Iris pigment epithelial cell (primary cell): ENCODE measurements around the gene PRPF31.
"Not testable (repeated sequence)": the region's sequence is repeated elsewhere in the genome, so short reads cannot be mapped to it uniquely, and the experiment has no call there.

Experiments used
- DNase-seq: peaks from one replicate; pipeline ENCODE4 v3.0.0-alpha.2; 2011; ENCODE audit warnings: low read depth

The PRPF31 gene, protein sequence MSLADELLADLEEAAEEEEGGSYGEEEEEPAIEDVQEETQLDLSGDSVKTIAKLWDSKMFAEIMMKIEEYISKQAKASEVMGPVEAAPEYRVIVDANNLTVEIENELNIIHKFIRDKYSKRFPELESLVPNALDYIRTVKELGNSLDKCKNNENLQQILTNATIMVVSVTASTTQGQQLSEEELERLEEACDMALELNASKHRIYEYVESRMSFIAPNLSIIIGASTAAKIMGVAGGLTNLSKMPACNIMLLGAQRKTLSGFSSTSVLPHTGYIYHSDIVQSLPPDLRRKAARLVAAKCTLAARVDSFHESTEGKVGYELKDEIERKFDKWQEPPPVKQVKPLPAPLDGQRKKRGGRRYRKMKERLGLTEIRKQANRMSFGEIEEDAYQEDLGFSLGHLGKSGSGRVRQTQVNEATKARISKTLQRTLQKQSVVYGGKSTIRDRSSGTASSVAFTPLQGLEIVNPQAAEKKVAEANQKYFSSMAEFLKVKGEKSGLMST

DNA sequence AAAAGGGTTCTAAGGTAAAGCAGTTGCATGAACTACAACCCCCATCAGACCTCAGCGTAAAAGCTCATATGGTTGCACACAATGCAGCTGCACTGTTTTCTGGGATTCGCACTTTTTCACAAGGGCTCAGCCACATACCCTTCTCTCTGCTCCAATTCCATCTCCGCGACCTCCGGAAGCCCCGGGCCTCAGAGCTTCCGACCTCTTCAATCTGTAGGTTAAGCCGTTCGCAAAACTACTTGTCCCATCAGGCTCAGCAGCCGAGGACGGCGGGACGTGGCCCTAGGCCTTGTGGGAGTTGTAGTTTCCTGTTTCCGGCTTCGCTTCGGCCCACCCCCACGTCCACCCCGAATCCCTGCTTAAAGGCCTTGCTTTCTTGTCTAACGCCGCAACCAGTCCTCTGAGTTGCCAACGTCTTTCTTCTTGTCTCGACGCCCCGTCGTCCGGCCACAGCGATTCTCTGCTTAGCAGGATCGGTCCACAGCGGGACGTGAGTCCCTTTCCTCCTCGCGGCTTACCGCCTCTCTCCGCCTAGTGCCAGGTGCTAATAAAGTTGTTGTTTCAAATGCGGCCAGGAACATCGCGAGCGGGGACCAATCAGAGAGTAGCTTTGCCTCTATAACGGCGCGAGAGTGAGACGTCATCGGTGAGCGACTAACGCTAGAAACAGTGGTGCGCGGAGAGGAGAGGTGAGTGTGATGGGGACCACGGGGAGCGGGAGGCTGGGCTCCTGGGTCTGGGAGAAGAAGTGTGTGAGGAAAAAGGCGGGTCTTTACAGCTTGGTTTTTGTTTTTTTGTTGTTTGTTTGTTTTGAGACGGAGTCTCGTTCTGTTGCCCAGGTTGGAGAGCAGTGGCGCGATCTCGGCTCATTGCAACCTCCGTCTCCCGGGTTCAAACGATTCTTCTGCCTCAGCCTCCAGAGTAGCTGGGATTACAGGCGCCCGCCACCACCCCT, at the start of gene PRPF31, which contains the start of gene TFPT:
Gene PRPF31 (plus strand): TSS at position 646 of the 955 bp plus-strand sequence. CDS start 2,525 bp downstream, outside the sequence.
Gene TFPT (minus strand): TSS at position 549 of the 955 bp plus-strand sequence. CDS start 388 bp downstream, at position 161.
- DNase-seq: peak; percentile 99

DNA sequence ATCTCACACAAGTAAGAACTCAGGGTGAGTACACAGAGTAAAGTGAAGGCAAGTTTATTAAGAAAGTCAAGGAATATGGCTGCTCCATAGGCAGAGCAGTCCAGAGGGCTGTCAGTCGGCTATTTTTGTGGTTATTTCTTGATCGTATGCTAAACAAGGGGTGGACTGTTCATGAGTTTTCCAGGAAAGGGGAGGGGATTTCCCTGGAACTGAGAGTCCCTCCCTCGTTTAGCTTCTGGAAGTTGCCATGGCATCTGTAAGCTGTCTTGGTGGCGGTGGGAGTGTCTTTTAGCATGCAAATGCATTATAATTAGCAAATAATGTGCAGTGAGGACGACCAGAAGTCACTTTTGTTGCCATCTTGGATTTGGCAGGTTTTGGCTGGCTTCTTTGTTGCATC, 46.1 kb upstream of the PRPF31 start:
- DNase-seq: no peak

DNA sequence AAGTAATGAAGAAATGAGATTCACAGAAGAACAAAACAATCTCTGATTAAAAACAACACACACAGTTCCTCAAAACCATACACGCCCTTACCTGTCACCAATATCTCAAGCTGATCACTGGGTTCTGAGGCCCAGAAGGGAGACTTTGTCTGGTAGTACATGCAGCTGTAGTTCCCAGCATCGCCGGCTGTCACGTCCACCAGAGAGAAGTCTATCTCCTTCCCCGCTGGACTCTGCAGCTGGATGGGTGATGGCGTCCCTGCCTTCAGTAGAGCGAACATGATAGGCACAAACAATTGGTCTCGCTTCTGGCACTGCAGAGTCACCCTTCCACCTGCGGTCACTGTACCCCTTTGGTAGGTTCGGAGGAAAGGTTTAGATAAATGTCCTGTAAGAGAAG, 41.7 kb upstream of the PRPF31 start:
- no peak for DNase-seq

DNA sequence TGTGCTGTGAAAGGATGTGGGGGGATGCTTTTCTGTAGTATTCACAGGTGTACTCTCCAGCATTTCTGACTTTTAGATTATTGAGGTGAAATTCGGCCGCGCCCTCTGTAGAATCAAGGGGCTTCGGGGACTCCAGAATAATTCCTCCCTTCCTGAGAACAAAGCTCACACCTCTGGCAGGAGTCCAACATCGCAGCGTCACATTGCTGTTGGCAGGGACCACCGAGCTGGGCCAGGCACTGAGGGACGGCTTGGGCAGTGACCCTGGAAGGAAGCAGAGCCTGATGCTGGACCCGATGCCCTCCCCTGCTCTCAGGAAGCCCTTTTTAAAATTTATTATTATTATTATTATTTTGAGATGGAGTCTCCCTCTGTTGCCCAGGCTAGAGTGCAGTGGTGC, 40.7 kb upstream of the PRPF31 start:
- no peak for DNase-seq

DNA sequence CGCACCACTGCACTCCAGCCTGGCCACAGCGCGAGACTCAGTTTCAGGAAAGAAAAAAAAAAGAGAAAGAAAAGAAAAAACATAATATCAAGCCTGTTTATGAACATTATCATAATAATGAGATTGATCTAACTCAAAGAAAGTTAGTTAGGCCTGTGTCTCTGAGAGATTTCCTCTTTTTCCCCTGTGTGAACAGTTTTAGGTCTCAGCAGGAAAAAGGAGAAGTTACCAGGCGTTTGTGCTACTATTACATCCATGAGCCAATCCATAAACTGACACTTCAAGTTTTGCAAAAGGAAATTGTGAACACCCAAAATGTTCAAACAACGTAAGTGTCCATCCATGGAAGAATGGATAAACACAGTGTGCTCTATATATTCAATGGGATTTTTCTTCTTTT, 38.2 kb upstream of the PRPF31 start:
- DNase-seq: no peak

DNA sequence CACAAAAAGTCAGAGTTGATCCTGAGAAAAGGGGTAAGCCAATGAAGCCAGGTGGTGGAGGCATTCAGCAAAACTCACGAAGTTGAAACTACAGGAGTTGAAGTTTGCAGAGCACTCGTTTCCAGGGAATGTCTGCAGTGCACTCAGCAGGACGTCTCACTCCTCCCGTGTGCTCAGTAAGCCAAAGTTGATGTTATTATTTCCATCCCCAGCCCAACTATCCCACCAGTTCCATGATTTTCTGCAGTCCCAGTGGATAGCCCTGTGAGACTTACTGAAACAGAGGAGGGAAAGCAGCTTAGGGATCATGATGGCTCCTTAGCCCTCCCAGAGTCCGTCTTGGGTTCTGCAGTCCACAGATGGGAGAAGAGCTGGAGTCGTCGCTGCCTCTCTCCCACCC, 34.5 kb upstream of the PRPF31 start, which contains the start of gene TARM1:
Gene TARM1 (minus strand): TSS at position 334 of the 400 bp plus-strand sequence. CDS start 25 bp downstream, at position 309.
- DNase-seq: no peak

DNA sequence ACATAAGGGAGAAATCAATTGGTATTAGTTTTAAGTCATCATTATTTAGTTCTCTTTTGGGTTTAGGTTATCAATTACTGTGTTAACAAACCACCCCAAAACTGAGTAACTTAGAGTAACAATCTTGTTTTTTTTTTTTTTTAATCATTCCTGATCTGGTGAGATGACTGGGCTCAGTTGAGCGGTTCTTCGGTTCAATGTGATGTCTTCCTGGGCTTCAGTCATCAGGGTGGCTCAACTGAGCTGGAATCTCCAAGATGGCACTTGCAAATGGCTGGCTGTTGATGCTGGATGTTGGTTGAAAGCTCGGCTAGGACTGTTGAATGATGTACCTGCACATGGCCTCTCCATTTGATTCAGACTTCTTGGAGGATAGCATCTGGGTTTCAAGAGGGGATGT, 31.1 kb upstream of the PRPF31 start:
- DNase-seq: no peak

DNA sequence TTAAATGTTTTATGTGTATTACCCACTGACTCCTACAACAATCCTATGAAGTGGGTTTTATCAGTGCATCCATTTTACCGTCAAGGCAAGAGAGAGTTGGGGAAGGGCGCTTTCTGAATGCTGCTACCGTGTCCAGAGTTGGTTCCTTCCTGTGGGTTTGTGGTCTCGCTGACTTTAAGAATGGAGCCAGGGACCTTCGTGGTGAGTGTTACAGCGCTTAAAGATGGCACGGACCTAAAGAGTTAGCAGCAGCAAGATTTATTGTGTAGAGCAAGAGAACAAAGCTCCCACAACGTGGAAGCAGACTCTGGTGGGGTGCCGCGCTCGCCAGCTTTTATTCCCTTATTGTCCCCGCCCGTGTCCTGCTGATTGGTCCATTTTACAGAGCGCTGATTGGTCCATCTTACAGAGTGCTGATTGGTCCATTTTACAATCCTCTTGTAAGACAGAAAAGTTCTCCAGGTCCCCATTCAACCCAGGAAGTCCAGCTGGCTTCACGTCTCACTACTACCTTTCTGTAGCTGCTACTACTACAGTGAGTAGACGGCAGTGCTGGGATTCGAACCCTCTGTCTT, 21.0 kb upstream of the PRPF31 start:
- no peak for DNase-seq

DNA sequence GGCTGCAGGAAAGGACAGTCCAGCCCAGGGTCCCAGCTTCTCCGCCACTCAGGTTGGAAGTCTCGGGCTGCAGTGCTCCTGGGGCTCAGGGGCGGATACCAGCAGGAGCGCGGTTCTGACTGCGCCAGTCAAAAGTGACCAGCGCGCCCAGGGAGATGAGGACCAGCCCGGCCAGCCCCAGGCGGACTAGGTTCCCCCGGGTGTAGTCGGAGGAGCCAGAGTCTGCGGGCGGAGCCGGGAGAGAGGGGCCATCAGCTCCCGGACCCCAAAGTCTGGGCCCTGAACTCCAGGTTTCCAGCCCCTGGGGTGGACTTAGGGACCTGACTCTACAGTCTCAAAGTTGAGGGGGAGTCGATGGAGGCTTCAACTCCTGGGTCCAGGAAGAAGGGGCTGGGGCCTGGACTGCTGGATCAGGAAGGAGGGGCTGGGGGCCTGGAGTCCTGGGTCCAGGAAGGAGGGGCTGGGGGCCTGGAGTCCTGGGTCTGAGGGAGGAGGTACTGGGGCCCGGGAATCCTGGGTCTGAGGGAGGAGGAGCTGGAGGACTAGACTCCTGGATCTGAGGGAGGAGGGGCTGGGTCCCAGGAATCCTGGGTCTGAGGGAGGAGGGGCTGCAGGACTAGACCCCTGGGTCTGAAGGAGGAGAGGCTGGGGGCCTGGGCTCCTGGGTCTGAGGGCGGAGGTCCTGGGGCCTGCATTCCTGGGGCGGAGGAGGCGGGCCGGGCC, 20.3 kb upstream of the PRPF31 start:
- no peak for DNase-seq

DNA sequence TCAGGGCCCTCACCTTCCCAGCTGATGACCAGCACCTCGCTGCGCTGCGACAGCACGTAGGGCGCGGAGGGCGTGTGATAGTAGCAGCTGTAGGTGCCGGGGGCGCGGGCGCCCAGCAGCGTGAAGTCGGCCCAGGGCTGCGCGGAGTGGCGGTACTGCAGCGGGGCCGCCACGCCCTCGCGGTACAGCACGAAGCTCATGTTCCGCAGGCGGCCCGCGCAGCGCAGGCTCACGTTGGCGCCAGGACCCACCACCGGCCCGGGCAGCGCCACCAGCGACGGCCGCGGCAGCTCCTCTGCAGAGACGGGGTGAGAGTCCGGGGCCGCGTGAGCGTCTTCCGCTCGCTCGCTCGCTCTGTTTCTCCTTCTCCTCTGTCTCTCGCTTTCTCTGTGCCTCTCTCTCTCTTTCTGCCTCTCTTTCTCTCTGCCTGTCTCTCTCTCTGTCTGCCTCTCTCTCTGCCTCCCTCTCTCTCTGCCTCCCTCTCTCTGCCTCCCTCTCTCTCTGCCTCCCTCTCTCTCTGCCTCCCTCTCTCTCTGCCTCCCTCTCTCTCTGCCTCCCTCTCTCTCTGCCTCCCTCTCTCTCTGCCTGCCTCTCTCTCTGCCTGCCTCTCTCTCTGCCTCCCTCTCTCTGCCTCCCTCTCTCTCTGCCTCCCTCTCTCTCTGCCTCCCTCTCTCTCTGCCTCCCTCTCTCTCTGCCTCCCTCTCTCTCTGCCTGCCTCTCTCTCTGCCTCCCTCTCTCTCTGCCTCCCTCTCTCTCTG, 19.5 kb upstream of the PRPF31 start:
- DNase-seq: peak; percentile 51

DNA sequence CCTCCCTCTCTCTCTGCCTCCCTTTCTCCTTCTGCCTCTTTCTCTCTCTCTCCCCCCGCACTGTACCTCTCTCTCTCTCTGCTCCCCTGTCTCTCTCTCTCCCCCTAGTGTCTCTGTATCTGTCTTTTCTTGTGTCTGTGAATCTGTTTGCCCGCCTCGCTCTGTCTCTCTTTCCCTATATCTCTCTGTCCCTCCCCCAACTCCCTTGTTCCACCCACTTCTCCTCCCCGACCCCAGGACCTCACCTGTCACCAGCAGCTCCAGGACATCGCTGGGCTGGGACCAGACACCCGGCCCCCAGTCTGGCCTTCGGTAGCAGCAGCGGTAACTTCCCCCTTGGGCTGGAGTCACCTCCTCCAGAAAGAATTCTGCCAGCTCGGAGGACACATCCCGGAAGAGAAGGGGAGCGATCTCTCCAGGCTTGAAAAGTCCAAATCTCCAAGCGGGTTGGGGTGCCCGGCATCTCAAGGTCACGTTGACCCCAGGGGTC, 18.9 kb upstream of the PRPF31 start:
- peak; percentile 62 for DNase-seq

DNA sequence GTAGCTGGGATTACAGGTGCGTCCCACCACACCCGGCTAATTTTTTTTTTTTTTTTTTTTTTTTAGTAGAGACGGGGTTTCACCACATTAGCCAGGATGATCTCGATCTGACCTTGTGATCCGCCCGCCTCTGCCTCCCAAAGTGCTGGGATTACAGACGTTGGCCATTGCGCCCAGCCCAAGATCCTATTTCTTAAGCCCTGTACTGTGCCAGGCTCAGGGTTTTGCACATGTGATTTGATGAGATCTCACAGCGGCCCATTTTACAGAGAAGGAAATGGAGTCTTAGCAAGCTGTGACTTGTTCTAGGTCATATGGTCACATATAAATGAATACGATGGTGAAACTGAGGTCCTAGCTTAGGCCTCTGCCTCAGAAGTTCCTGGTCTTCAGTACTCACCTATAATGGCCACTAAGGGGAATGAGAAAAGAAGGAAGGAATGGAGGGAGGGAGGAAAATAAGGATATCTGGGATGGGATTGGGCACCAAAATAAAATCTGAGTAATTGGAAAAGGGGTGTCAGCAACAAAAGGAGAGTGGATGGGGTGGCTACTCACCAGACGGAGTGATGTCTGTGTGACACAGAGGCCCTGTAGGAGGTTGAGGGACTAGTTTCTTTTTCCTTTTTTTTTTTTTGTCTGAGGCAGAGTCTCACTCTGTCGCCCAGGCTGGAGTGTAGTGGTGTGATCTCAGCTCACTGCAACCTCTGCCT, 16.2 kb upstream of the PRPF31 start:
- DNase-seq: no peak

DNA sequence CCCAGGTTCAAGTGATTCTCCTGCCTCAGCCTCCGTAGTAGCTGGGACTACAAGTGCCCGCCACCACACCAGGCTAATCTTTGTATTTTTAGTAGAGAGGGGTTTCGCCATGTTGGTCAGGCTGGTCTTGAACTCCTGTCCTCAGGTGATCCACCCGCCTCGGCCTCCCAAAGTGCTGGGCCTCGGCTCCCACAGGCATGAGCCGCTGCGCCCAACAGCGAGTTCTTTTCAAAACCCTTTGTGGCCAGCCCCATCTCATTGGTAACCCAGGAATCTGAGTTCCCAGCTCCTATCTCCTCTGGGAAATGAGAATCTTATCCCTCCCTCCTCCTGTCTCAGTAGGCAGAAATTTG, 15.7 kb upstream of the PRPF31 start:
- DNase-seq: not testable (repeated sequence)

DNA sequence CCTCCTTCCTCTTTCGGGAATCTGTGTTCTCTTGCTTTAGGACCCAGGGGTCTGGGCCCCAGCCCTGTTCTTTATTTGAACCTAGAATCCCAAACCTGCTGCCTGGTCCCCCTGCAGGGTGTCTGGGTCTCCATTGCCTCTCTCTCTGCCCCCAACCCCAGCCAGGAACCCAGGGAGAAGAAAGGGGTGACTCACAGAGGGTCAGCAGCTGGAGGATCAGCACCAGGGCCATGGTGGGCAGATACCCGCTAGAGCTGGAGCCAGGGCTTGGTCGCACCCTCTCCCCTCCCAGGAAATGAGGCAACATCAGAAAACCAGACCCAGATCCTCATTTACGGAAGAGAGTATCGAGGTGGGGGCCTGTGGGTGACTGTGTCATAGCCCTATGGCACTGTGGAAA, 15.0 kb upstream of the PRPF31 start, which contains the start of gene OSCAR:
Gene OSCAR (minus strand): TSS at position 243 of the 400 bp plus-strand sequence. CDS start 11 bp downstream, at position 232.
- DNase-seq: no peak

DNA sequence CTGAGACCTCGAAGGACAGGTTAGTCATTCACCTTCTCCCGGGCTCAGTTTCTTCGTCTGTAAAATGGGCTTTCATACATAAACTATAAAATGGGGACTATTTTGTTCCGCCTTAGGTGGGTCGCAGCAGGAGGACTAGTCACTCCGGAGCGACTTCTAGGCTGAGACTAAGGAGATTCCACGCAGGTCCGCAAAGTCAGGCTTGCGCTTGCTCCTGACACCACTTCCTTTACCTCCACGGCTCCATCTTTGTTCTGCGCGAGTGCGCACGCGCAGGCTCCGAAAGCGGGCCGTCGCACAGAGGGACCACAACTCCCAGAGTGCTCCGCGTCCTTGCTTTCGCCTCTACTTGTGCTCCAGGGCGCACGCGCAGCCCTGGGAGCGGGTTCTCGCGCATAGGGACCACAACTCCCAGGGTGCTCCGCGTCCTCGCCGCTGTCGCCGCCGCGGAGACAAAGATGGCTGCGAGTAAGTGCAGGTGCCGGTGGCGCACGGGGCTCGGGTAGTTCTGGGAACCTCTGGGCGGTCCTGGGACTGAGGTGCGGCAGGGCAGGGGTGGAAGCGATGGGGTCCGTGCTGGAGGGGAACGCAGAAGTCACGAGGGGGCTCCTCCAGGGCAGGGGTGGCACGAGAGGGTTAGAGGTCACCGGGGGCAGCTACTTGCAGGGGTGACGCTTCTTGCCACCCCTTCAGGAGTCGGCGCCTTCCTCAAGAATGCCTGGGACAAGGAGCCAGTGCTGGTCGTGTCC, 13.0 kb upstream of the PRPF31 start, which contains the start of gene NDUFA3:
Gene NDUFA3 (plus strand): TSS at position 435 of the 749 bp plus-strand sequence. CDS start 24 bp downstream, at position 459.
- DNase-seq: peak; percentile 98

DNA sequence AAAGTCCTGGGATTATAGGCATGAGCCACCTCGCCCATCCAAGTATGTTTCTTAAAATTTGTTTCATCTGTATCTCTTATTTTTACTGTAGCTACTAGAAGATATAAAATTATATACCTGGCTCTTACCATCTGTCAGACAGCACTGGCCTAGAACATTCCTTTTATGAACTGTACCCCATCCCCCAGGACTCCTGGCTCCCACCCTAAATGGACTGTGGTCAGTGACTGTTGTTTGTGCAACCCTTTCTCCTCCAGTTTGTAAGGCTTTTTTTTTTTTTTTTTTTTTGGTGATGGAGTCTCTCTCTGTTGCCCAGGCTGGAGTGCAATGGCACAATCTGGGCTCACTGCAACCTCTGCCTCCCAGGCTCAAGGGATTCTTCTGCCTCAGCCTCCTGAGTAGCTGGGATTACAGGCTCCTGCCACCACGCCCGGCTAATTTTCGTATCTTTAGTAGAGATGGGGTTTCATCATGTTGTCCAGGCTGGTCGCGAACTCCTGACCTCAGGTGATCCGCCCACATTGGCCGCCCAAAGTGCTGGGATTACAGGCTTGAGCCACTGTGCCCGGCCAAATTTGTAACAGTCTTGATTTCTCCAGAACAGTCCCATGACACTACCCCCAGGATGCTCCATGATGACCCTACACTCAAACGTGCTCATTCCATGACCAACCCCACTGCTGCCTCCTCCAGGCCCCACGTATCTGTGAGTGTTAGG, 10.4 kb upstream of the PRPF31 start:
- peak; percentile 18 for DNase-seq

DNA sequence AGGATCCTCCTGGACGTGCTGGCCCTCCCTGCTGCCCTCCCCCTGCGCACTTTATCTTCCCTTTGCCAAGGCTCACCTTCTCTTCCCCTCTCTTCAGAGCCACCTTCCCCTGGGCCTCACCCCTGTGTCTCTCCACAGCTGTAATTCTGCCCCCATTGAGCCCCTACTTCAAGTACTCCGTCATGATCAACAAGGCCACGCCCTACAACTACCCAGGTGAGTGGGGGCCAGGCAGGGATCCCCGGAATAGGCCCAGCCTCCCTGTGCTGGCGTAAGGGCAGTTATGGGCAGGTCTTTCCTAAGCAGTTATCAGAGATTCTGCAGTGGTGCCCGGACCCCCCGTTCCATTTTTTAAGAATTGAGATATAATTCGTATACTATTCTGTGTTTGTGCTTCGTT, 9.8 kb upstream of the PRPF31 start:
- no peak for DNase-seq

DNA sequence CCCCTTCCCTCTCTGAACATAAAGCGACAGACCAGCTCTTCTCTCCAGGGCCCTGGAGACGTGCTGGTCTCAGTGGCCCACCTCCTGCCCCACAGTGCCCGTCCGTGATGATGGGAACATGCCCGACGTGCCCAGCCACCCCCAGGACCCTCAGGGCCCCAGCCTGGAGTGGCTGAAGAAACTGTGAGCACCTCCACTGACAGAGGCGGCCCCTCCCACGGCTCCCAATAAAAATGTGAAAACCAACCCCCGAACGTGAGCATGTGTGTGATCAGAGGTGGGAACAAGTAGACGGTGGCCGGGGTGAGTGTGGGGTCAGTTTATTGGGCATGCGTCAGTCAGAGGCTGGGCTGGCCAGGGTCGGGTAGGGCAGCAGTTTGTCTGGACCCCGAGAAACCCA, 8.8 kb upstream of the PRPF31 start:
- DNase-seq: no peak
